ENCODE measurements around the gene SPA17. TPM values are rescaled to one million over a fixed set of nuclear protein-coding genes. Genes with fewer than 3 reads are reported as not detected.

Gene SPA17
- total and polyA plus RNA-seq, 7 donors: 0.32 to 3.6 (median 0.91) TPM

DNA sequence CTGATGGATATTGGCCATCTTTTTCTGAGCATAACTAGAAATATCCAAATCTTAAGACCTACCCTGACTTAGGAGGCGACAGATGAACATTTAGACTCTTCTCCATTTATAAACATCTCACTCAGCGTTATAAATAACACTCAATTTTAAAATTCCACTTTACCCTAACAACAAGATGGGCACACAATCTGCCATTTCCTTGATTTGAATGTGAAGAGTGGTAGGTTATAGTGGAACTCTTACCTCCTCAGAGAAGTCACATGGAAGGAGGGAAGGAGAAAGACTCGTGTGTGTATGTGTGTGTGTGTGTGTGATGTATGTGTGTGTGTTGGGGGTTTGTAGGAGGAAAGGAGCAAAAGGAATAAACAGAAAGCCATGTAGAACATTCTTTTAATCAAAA lies 15.2 kb upstream of the SPA17 start:
- H3K9me3 ChIP-seq: no peaks in the 10 kb centered on the region
- 82 to 83% (median 82%) methylated on average over 3 of the region's 3 CpGs for WGBS, 3 donors
- no peak overlapping the region for H3K4me3 ChIP-seq
- H3K27ac ChIP-seq: no peak overlapping the region
- intact Hi-C loops (cut with DNase I): no loop called here
- TF ChIP-seq, protein P1, sequence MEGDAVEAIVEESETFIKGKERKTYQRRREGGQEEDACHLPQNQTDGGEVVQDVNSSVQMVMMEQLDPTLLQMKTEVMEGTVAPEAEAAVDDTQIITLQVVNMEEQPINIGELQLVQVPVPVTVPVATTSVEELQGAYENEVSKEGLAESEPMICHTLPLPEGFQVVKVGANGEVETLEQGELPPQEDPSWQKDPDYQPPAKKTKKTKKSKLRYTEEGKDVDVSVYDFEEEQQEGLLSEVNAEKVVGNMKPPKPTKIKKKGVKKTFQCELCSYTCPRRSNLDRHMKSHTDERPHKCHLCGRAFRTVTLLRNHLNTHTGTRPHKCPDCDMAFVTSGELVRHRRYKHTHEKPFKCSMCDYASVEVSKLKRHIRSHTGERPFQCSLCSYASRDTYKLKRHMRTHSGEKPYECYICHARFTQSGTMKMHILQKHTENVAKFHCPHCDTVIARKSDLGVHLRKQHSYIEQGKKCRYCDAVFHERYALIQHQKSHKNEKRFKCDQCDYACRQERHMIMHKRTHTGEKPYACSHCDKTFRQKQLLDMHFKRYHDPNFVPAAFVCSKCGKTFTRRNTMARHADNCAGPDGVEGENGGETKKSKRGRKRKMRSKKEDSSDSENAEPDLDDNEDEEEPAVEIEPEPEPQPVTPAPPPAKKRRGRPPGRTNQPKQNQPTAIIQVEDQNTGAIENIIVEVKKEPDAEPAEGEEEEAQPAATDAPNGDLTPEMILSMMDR (IDR thresholded peaks at IDR 0.05): no peak
- no peak for DNase-seq
- peaks cover 2 to 30% of the 10 kb centered on the region in 2 donors for H3K36me3 ChIP-seq (ENCODE audit: insufficient read depth in 1 of 2, low read depth in 1 of 2)
- H3K4me1 ChIP-seq: no peaks in the 10 kb centered on the region
- ATAC-seq: no peak
- no peaks in the 10 kb centered on the region for H3K27me3 ChIP-seq (ENCODE audit: insufficient read depth in 3 of 3, low read length in 2 of 3)

DNA sequence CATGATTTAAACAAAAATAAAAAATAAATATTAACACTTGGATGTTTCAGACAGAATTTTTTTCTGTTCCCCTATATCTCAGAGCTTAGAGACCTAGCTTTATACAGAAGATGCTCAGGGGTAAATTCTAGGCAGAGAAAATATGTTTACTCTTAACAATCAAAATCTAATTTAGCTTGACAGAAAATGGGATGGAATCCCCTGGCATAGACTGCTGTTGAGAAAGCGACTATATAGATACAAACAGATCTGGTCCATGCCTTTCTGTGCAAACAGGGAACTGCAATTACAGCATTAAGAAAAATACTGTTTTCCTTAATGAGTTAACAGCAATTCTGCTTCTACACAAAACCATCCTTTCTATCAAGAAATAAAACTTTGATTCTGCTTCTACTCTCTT lies 14.7 kb upstream of the SPA17 start:
- Histone ChIP-seq H3K36me3 (ENCODE audit: insufficient read depth in 1 of 2, low read depth in 1 of 2) (peaks cover 2 to 33% of the 10 kb centered on the region in 2 donors), H3K4me3 (no peak overlapping the region), H3K27me3 (ENCODE audit: insufficient read depth in 3 of 3, low read length in 2 of 3) (no peaks in the 10 kb centered on the region), H3K9me3 (no peaks in the 10 kb centered on the region), H3K27ac (no peak overlapping the region), H3K4me1 (no peaks in the 10 kb centered on the region)
- ATAC-seq (no peak), DNase-seq (no peak)
- WGBS, 3 donors: 94 to 100% (median 99%) methylated on average over 1 of the region's 1 CpG
- TF ChIP-seq, protein P1 (IDR thresholded peaks at IDR 0.05): no peak
- intact Hi-C loops (cut with DNase I): no loop called here

DNA sequence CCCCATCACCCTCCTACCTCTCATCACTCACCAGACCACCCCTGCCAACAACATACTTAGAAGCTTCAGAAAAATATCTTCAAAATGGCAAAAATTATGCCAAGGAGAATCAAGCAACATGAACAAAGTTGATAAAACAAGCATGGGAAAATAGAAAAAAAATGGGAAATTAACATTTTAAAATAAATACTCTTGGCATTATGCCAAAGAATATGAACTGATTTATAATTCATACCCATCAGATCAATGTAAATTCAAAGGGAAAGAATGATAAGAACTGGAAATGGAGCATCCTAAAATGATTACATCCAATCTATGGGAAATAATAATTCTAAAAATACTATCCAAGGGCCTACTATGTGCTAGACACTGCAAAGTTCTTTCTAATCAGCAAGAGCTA lies 12.2 kb upstream of the SPA17 start:
- Histone ChIP-seq H3K36me3 (ENCODE audit: insufficient read depth in 1 of 2, low read depth in 1 of 2) (peaks cover 2 to 45% of the 10 kb centered on the region in 2 donors), H3K27me3 (ENCODE audit: insufficient read depth in 3 of 3, low read length in 2 of 3) (no peaks in the 10 kb centered on the region), H3K27ac (no peak overlapping the region), H3K4me3 (no peak overlapping the region), H3K9me3 (no peaks in the 10 kb centered on the region), H3K4me1 (no peaks in the 10 kb centered on the region)
- TF ChIP-seq, protein P1 (IDR thresholded peaks at IDR 0.05): no peak
- ATAC-seq (no peak), DNase-seq (no peak)
- intact Hi-C loops (cut with DNase I): loop anchor here in 1 of 2 donors (10.0 kb wide), 1 partner anchor 1213 kb away; no protein-coding TSS in a partner anchor

DNA sequence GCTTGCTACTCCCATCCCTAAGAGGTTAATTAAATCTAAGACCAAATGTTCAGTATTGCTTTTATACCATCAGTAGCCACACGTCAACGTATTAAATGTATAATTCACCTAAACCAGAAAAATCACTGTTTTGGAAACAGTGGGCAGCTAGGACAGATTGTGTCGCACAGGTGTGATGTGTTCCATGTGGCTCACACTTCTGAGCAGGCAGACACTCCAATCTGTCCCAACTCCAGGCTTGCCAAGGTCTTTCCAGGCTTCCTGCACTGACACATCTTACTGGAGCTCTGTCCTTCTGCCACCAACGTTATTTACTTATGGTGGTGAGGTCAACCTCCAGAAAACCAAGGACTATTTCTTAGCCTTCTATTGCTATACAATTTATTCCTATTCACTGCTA lies 11.6 kb upstream of the SPA17 start:
- Histone ChIP-seq H3K36me3 (ENCODE audit: insufficient read depth in 1 of 2, low read depth in 1 of 2) (peaks cover 2 to 48% of the 10 kb centered on the region in 2 donors), H3K4me1 (no peaks in the 10 kb centered on the region), H3K4me3 (no peak overlapping the region), H3K27me3 (ENCODE audit: insufficient read depth in 3 of 3, low read length in 2 of 3) (no peaks in the 10 kb centered on the region), H3K9me3 (no peaks in the 10 kb centered on the region), H3K27ac (no peak overlapping the region)
- intact Hi-C loops (cut with DNase I): loop anchor here in 1 of 2 donors (10.0 kb wide), 1 partner anchor 1213 kb away; no protein-coding TSS in a partner anchor
- no peak for ATAC-seq
- 79 to 90% (median 84%) methylated on average over 4 of the region's 4 CpGs for WGBS, 3 donors
- DNase-seq: no peak
- TF ChIP-seq, protein P1 (IDR thresholded peaks at IDR 0.05): no peak

DNA sequence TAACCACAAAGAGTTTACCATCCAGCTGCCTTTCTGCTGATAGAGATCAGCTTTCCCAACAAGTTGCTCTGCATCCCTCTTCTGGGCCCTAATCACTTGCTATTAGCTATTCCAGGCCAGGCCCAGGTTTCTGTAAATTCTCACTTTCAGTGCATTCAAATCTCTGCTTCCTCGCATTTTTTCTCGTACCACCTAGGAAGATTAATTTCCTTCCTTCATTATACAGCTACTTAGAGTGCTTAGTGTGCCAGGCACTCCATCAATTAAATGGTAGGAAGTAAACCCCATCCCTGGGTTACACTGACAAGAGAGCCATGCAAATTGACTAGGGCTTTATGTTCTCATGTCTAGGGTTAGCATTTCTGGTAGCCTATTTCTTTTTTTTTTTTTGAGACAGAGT lies 9.8 kb upstream of the SPA17 start:
- Histone ChIP-seq H3K4me1 (no peaks in the 10 kb centered on the region), H3K27ac (no peak overlapping the region), H3K4me3 (no peak overlapping the region), H3K36me3 (ENCODE audit: insufficient read depth in 1 of 2, low read depth in 1 of 2) (peaks cover 2 to 43% of the 10 kb centered on the region in 2 donors), H3K9me3 (no peaks in the 10 kb centered on the region), H3K27me3 (ENCODE audit: insufficient read depth in 3 of 3, low read length in 2 of 3) (no peaks in the 10 kb centered on the region)
- TF ChIP-seq, protein P1 (IDR thresholded peaks at IDR 0.05): no peak
- DNase-seq: no peak
- 82 to 93% (median 90%) methylated on average over 2 of the region's 2 CpGs for WGBS, 3 donors
- ATAC-seq: no peak
- intact Hi-C loops (cut with DNase I): loop anchor here in 1 of 2 donors (10.0 kb wide), 1 partner anchor 1211 kb away; no protein-coding TSS in a partner anchor

All from psoas muscle (tissue), 8 donors.